Colonic mucosa (tissue), 4 donors: ENCODE measurements around the gene MERTK. TPM values are rescaled to one million over a fixed set of nuclear protein-coding genes. Genes with fewer than 3 reads are reported as not detected.

Source experiments
- DNase-seq: peaks from one replicate; pipeline ENCODE4 v3.0.0-alpha.2; 2020
- H3K27ac ChIP-seq: fragments of 200-600 bp; one replicate; pipeline ENCODE4 v1.8.0; 2021
- H3K27me3 ChIP-seq: fragments of 200-600 bp; one replicate; pipeline ENCODE4 v1.8.0; 2021
- H3K36me3 ChIP-seq: fragments of 200-600 bp; one replicate; pipeline ENCODE4 v1.8.0; 2021
- H3K4me1 ChIP-seq: fragments of 200-600 bp; one replicate; pipeline ENCODE4 v1.8.0; 2021; ENCODE audit warnings: mild to moderate bottlenecking
- H3K4me3 ChIP-seq: fragments of 200-600 bp; one replicate; pipeline ENCODE4 v1.8.0; 2021
- H3K9ac ChIP-seq, 2 donors: one replicate each; pipeline ENCODE4 v1.7.0; 2013; ENCODE audit warnings: control low read depth in 2 of 2, low read depth in 2 of 2, low read length in 2 of 2
- H3K9me3 ChIP-seq: fragments of 200-600 bp; one replicate; pipeline ENCODE4 v1.8.0; 2021
- intact Hi-C: fragments of 100-400 bp; cut with DNase I; formaldehyde crosslinking; loops from one replicate; pipeline ENCODE4 v1.14.1; 2022
- total RNA-seq, 2 donors: library from RNA; stranded (reverse); fragmentation: NEBNext Ultra II Directional in 1 of 2; extraction: Animal tissue kit (Norgen Biotek cat#: 25700) in 1 of 2; gene quantifications; one replicate each; pipeline ENCODE4 v1.2.1, GENCODE V29; 2021
- TF ChIP-seq, protein P1 (sequence below): fragments of 200-600 bp; IDR thresholded peaks from one replicate; pipeline ENCODE4 v1.8.0; 2022; ENCODE audit warnings: antibody characterized with exemption, mild to moderate bottlenecking
- donor health status: healthy.
- donor health status: DM: no; HTN: no; CAD: no.
- donor health status: DM: no; HTN: no; CAD: no.

MERTK gene
- total RNA-seq, 2 donors from 2014 or later = 3.9 TPM

DNA sequence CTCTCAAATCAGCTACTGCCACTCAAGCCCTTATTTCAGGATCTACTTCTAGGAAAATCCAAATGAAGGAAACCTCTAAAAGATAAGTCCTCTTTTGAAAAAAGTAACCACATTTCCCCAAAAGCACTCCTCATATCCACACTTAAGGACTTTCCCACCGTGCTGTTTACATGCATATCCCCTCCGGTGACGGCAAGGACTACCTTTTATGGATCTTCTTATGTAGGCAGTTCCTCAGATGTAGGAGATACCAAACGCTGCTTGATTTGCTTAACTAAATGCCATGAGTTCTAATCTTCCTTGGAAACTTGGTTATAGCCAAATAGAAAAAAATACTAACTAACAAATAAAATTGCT, 149.8 kb downstream of the MERTK start:
- DNase-seq = no peak
- no peak overlapping the region for H3K9ac ChIP-seq
- intact Hi-C loops = loop anchor here (5.0 kb wide), 1 partner anchor 151 kb away; the partner anchor contains the start of gene MERTK
- H3K9me3 ChIP-seq = no peaks in the 10 kb centered on the region
- no peak overlapping the region for H3K4me3 ChIP-seq
- no peaks in the 10 kb centered on the region for H3K36me3 ChIP-seq
- H3K27ac ChIP-seq = no peak overlapping the region
- TF ChIP-seq, protein P1, sequence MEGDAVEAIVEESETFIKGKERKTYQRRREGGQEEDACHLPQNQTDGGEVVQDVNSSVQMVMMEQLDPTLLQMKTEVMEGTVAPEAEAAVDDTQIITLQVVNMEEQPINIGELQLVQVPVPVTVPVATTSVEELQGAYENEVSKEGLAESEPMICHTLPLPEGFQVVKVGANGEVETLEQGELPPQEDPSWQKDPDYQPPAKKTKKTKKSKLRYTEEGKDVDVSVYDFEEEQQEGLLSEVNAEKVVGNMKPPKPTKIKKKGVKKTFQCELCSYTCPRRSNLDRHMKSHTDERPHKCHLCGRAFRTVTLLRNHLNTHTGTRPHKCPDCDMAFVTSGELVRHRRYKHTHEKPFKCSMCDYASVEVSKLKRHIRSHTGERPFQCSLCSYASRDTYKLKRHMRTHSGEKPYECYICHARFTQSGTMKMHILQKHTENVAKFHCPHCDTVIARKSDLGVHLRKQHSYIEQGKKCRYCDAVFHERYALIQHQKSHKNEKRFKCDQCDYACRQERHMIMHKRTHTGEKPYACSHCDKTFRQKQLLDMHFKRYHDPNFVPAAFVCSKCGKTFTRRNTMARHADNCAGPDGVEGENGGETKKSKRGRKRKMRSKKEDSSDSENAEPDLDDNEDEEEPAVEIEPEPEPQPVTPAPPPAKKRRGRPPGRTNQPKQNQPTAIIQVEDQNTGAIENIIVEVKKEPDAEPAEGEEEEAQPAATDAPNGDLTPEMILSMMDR = no peak
- H3K27me3 ChIP-seq = no peaks in the 10 kb centered on the region
- no peaks in the 10 kb centered on the region for H3K4me1 ChIP-seq

GRCh38 chr2:112048887-112049286, 150.5 kb downstream of the MERTK start:
- peak; percentile 65 for DNase-seq
- intact Hi-C loops = loop anchor here (5.0 kb wide), 1 partner anchor 152 kb away; the partner anchor contains the start of gene MERTK
- TF ChIP-seq, protein P1 = peak; percentile 86
- no peak overlapping the region for H3K4me3 ChIP-seq
- H3K9me3 ChIP-seq = no peaks in the 10 kb centered on the region
- no peak overlapping the region for H3K9ac ChIP-seq
- H3K27me3 ChIP-seq = no peaks in the 10 kb centered on the region
- H3K27ac ChIP-seq = no peak overlapping the region
- no peaks in the 10 kb centered on the region for H3K36me3 ChIP-seq
- no peaks in the 10 kb centered on the region for H3K4me1 ChIP-seq

- intact Hi-C loops = loop anchor here (10.0 kb wide), 1 partner anchor 204 kb away; the partner anchor contains the start of gene ZC3H8
- H3K27ac ChIP-seq = peak overlapping the region; percentile 49
- no peaks in the 10 kb centered on the region for H3K4me1 ChIP-seq
- TF ChIP-seq, protein P1 = no peak
- no peak overlapping the region for H3K9ac ChIP-seq
- no peak overlapping the region for H3K4me3 ChIP-seq
- H3K36me3 ChIP-seq = no peaks in the 10 kb centered on the region
- no peaks in the 10 kb centered on the region for H3K27me3 ChIP-seq
- H3K9me3 ChIP-seq = no peaks in the 10 kb centered on the region
- no peak for DNase-seq
Observed at GRCh38 chr2:112050316-112050715, 151.9 kb downstream of the MERTK start.

- intact Hi-C loops = loop anchor here (10.0 kb wide), 1 partner anchor 201 kb away; the partner anchor contains the start of gene ZC3H8
- Histone ChIP-seq H3K27ac (peak overlapping the region; percentile 84), H3K27me3 (no peaks in the 10 kb centered on the region), H3K9me3 (no peaks in the 10 kb centered on the region), H3K4me1 (peaks cover 10% of the 10 kb centered on the region), H3K36me3 (no peaks in the 10 kb centered on the region), H3K9ac (peak overlapping the region; percentile 30 to 71), H3K4me3 (peak overlapping the region; percentile 41)
- TF ChIP-seq, protein P1 = no peak
- peak; percentile 99 for DNase-seq
Observed at GRCh38 chr2:112053917-112054846, 155.8 kb downstream of the MERTK start.

DNA sequence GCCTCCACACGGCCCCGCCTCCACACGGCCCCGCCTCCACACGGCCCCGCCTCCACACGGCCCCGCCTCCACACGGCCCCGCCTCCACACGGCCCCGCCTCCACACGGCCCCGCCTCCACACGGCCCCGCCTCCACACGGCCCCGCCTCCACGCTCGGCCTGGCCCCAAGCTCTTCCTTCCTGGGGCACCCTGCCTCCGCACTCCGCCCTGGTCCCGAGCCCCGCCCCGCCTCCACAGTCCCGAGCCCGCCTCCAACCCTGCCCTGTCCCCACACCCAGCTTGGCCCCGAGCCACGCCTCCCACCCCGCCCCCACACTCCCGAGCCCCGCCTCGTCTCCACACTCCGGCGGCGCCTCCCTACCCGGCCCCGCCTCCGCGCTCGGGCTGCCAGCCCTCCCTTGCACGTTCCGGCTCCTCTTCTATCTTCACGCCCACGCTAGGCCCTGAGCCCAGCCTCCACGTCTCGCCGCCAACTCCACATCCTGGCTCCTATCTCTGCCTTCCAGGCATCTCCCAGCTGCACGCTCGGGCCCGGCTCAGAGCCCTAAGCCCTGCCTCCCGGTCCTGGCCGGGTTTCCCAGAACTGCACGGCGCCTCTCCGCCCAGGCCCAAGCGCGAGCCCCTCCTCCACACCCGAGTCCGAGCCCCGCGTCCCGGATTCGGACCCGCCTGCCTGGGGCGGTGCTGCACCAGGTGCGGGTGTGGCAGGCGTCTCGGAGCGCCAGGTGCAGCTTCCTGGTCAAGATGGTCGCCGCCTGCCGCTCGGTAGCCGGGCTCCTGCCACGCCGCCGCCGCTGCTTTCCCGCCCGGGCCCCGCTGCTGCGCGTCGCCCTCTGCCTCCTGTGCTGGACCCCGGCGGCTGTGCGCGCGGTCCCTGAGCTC, 156.7 kb downstream of the MERTK start, which contains the start of gene TMEM87B:
TMEM87B (plus strand) TSS at position 423 of the 883 bp plus-strand sequence; CDS start at position 746, 323 bp downstream.
- H3K9ac ChIP-seq = peak within 1 kb of the TSS; percentile 92 to 98
- H3K27me3 ChIP-seq = no peaks in the 10 kb centered on the region
- no peaks in the 10 kb centered on the region for H3K9me3 ChIP-seq
- H3K4me1 ChIP-seq = peaks cover 10% of the 10 kb centered on the region
- intact Hi-C loops = loop anchor here (10.0 kb wide), 1 partner anchor 200 kb away; the partner anchor contains the start of gene ZC3H8
- TF ChIP-seq, protein P1 = no peak
- peak within 1 kb of the TSS; percentile 100 for H3K27ac ChIP-seq
- H3K36me3 ChIP-seq = no peaks in the 10 kb centered on the region
- H3K4me3 ChIP-seq = peak within 1 kb of the TSS; percentile 88
- peak; percentile 99 for DNase-seq
